Measurements from ENCODE around the gene TENM4. TPM values are rescaled to one million over a fixed set of nuclear protein-coding genes. Genes with fewer than 3 reads are reported as not detected.
"Not testable (repeated sequence)": the region's sequence is repeated elsewhere in the genome, so short reads cannot be mapped to it uniquely, and the experiment has no call there.

Gene TENM4
- total RNA-seq, 1 donor from 2014 or later: under 0.01 TPM

DNA sequence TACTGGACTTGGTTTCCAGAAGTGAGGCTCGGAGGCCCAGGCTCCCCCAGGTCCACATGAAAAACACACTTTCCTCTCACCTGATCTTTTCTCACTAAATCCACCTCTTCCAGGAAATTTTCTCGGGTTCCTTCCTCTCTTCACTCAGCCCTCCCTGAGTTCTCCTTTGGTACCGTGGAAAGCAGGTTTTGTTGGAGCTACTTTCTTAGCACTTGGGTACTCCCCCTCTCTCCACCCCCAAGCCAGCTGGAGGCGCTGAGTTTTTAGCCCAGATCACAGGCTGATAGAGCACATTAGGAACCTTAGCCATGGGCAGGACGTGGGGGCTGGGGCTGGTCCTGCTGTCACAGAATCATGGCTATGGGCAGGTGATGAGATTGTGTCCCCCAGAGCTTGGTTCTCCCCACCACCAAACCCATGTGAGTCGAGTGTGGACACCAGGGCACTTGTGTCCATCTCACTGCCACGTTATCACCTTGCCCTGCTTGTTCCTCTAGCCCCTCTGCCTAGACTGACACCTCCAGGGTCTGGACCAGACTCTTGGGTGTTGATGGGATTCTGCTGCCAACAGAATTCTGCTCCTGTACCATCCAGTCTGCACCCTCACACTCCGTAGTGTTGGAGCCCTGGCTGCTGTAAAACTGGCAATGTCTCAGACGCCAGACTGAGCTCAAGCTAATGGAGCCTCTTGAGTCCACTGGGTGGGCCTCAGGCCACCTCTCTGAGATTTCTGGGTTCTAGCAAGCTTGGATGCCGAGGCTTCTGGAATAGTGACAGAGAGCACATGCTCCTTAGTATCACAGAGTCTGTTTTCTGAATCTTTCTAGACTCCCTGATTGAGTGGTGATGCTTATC lies 791.2 kb downstream of the TENM4 start:
- DNase-seq (ENCODE audit: low read depth, low spot score): no peak

DNA sequence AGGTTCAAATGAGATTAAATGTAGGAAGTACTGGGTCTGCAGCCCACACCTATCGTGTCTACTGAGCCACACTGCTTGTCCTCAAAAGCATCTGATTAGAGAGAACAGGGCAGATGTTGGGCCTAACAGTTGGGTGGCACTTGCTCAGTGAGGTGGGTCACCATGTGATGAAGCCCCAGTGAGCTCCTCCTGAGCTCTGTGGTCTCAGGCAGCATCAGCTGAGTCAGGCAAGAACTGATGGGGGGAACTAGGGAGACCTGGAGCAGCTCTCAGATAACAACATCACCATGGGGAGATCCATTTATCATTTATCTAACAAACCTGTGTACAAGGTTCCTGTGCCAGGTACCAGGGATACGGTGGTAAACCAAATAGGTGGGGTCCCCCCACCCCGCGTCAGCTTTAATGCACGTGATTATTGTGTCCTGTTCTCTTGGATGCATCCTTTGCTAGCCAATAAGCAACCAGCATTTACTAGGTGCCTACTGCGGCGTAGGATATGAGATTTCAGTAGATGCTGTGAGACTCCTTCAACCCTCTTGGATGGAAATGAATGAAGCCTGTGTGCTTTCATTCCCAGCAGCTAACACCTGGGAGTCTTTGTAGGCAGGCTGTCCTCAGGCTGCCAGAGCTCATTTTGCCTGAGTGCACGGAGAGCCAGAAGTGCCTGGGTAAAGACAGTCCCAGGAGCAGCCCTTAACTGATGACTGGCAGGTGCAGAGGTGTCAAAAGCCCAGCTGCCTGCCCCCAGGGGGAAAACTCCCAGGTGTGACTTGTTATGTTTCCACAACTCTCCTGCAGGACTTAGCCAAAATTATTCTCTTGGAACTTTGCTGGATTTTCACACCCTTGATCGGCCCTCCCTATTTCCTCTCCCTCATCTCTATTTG lies 792.6 kb downstream of the TENM4 start:
- DNase-seq (ENCODE audit: low read depth, low spot score): no peak

DNA sequence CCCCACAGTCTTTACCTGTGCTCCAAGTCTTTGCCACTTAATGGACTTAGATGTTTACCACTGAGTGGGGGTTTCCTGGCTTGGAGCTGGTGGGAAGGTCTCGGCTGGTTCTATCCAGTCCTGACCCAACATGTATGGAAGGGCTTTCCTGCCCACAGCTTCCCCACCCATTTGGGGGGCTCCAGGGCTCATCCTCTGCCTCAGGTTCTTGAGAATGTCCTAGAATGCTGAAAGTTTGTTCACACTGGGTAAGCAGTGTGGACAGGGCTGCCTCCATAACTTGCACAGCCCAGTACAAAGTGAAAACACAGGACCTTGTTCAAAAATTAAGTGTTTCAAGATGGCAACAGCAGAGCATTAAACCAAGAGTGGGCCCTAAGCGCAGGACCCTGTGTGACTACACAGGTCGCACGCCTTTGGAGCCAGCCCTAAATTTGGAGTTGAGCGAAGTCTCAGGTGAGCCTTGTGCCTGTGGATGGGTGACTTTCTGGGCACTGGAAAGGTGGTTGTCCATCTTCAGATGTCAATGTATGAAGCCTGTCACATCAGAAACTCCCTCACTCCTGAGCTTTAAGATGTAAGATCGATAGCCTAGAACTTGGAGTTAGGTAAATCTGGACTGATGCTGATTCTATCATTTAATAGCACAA lies 793.4 kb downstream of the TENM4 start:
- DNase-seq (ENCODE audit: low read depth, low spot score): no peak

DNA sequence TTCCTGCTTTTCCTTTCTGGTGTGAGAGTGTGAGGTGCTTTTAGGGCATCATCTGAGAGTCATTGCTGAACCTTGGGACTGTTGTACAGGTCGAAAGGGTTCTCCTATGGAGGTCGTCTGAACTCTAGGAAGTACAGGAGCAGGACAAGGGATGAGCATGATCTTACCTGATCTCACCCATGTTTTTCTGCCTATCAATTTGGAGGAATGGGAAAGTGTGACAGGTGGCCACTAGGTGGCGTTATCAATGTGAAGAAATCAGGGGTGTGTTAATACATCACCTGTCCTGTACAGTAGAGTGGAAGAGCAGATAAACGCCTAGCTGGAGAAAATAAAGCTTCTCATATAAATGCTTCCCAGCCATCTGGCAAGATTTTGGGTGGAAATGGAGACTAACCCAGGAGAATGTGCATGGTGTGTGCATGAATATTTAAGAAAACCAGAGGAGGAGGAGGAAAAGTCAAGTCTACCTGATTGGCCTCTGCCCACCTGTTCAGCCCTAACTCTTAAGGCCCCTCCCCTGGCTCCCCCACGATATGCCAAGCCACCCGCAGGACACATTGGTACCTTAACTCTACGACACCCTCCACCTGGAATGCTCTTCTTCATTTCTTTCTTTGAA lies 794.2 kb downstream of the TENM4 start:
- DNase-seq (ENCODE audit: low read depth, low spot score): no peak

DNA sequence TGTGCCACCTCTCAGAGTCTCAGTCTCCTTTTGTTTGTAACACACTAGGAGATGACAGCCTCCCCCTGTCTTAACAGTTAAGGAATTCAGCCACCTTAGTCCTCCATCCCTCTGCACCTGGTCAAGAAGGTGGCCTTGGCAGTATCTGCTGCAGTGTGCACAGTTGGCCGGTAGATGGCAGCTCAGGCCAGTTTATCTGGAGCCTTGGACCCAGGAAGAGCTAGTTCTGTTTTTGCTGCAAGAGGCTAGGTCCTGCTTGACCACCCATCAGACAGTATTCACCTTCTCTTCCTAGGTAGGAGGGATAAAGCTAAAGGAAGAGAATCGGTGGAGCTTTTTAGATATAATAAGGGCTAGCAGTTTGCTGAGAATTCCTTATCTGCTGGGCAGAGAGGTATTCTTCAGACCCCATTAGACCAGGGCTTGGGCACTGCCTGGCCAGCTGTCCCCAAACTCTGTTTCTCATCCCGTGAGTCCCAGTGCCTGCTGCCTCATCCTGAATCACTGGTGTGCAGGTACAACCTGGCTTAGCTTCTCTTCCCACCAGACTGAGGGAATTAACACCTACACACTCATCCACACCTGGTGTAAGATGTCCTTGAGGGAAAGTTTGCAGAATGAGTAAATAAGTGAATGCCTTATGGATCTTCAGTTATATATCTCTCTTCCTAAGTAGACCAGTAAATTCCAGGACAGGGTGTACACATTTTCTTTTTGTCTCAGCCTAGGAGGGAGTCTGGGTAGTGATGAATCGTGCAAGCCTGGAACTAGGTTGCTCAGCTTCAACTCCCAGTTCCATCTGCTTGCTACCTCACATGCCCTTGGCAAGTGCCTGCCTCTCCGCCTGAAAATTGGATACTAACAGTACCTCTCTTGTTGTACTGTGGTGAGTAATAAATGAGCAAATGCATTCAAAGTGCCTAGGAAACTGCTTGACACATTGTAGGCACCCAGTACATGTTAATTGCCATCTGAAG lies 795.3 kb downstream of the TENM4 start:
- peak; percentile 11 for DNase-seq (ENCODE audit: low read depth, low spot score)

DNA sequence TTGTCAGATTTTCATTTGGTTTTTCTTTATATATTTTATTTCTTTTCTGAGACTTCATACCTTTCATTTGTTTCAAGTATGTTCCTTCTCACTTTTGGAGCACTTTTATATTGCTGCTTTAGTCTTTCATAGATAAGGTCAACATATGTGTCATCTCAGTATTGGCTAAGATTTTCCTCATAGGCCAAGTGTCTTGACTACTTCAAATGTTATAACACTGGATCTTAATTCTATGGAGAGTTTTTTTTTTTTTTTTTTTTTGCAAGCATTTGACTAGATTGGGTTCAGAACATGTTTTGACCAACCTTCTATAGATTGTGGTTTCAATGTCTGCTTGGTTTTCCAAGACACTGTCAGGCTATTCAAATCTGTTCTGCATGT lies 797.2 kb downstream of the TENM4 start:
- DNase-seq (ENCODE audit: low read depth, low spot score): no peak

DNA sequence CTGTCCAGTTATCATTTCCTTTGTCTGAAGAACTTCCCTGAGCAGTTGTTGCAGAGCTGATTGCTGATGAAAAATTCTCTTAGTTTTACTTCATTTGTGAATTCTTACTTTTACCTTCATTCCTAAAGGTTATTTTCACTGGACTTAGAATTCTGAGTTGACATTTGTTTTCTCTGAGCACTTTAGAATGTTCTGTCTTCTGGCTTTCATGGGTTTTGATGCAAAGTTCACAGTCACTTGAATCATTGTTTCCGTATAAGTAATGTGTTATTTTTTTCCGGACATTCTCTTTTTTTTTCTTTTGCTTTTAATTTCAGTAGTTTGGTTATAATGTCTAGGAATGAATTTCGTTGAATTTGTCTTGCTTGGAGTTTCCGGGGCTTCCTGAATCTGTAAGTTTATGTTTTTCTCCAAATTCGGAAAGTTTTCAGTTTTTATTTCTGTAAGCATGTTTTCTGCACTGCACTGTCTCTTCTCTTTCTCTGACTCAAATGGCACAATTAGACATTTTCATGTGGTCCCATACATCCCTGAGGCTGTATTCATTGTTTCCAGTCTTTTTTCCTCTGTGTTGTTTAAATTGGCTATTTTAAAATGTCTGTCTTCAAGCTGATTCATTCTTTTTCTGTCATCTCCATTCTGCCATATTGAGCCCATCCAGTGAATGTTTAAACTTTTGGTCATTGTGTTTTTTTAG lies 797.7 kb downstream of the TENM4 start:
- DNase-seq (ENCODE audit: low read depth, low spot score): no peak

DNA sequence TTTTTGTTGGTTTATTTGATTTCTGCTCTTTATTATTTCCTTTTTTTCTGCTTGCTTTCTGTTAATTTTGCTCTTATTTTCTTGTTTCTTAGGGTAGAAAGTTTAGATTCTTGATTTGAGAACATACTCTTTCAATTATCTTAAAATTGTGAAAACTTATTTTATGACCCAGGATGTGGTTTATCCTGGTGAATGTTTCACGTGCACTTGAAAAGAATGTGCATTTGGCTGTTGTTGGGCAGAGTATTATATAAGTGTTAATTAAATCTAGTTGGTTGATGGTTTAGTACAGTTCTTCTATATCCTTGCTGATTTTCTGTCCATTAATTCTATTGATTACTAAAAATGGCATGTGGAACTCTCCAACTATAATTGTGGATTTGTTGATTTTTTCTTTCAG lies 799.3 kb downstream of the TENM4 start:
- no peak for DNase-seq (ENCODE audit: low read depth, low spot score)

DNA sequence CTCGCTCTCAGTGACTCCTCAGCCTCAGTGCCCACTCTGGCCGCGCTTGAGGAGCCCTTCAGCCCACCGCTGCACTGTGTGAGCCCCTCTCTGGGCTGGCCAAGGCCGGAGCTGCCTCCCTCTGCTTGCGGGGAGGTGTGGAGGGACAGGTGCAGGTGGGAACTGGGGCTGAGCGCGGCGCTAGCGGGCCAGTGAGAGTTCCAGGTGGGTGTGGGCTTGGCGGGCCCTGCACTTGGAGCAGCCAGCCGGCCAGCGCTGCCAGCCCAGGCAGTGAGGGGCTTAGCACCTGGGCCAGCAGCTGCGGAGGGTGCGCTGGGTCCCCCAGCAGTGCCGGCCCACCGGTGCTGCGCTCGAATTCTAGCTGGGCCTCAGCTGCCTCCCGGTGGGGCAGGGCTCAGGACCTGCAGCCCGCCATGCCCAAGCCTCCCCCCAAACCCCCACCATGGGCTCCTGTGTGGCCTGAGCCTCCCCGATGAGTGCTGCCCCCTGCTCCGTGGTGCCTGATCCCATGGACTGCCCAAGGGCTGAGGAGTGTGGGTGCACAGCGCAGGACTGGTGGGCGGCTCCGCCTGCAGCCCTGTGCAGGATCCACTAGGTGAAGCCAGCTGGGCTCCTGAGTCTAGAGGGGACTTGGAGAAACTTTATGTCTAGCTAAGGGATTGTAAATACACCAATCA lies 802.0 kb downstream of the TENM4 start:
- no peak for DNase-seq (ENCODE audit: low read depth, low spot score)

DNA sequence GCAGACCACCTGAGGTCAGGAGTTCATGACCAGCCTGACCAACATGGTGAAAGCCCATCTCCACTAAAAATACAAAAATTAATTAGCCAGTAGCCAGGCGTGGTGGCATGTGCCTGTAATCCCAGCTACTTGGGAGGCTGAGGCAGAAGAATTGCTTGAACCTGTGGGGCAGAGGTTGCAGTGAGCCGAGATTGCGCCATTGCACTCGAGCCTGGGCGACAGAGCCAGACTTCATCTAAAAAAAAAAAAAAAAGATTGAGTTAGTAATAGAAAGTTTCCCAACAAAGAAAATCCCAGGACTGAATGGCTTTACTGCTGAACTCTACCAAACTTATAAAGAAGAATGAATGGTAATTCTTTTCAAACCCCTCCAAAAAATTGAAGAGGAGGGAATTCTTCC lies 803.3 kb downstream of the TENM4 start:
- not testable (repeated sequence) for DNase-seq (ENCODE audit: low read depth, low spot score)

DNA sequence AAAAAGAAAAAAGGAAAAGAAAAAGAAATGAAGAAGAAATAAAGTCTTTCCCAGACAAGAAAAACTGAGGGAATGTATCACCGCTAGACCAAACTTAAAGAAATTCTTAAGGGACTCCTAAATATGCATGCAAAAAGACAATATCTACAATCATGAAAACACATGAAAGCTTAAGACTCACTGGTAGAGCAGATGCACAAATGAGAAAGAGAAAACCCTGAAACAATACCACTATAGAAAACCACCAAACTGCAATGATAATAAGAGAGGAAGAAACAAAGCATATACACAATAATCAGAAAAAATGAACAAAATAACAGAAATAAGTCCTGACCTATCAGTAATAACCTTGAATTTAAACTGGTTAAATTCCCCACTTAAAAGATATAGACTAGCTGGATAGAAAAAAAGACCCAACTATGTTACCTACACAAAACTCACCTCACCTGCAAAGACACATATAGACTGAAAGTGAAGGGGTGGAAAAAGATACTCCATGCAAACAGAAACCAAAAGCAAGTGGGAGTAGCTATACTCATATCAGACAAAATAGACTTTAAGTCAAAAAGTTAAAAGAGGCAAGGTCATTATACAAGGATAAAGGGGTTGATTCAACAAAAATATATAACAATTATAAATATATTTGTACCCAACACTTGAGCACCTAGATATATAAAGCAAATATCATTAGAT lies 804.9 kb downstream of the TENM4 start:
- no peak for DNase-seq (ENCODE audit: low read depth, low spot score)

DNA sequence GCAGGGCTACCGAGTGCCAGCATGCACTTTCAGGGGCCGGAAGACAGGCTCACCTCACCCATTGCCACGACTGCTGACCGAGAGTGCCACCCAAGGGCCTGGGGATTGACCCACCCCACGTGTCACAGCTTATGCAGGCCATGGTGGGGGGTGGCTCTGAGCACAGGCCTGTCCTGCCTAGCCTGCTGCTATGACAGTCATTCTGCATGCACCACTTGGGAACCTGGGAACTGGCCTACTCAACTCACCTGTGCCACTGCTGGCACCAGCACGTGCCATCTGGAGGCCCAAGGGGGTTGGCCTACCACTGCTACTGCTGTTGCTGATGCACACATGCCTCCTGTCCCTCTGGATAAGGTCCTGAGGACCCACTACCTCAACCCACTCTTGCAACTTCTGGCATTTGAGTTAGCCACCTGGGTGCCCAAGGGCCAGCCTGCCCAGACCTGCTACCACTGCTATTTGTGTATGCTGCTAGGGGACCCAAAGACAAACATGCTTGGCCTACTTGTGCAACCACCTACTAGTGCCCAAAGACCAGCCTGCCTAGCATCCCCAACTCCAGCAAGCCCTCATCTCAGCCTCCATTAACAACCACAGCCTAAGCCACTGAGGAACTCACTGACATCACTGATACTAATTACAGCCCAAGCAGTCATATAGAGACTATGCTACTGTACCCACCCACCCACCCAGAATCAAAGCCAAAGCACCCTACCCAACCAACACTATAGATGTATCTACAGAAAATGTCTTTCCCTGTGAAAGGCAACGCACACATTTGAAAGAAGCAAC lies 807.1 kb downstream of the TENM4 start:
- no peak for DNase-seq (ENCODE audit: low read depth, low spot score)

DNA sequence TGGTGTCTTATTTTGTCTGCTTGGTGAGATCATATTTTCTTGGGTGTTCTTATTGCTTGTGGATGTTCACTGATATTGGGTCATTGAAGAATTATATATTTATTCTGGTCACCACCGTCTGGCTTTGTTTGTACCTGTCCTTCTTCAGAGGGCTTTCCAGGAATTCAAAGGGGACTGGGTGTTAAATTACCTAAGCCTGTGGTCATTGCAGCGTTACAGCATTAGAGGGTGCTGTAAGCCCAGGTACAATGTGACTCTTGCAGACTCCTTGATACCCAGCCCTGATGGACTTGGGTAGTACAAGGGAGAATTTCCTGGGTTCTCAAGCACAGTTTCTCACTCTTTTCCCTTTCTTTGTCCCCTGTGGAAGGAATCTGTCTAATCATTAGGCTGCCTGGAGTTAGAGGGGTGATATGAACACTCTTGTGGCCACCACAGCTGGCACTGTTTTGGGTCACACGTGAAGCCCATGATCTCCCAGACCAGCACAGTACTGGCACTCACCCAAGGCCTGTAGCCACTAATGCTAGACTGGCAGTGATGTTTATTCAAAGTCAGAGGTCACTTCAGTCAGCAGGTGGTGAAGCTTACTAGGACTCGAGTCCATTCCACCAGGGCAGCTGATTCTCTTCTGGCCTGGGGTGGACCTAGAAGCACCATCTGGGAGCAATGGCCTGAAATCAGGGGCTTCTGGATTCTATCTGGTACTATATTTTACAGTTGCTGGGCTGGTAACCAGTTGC lies 810.1 kb downstream of the TENM4 start:
- DNase-seq (ENCODE audit: low read depth, low spot score): no peak

DNA sequence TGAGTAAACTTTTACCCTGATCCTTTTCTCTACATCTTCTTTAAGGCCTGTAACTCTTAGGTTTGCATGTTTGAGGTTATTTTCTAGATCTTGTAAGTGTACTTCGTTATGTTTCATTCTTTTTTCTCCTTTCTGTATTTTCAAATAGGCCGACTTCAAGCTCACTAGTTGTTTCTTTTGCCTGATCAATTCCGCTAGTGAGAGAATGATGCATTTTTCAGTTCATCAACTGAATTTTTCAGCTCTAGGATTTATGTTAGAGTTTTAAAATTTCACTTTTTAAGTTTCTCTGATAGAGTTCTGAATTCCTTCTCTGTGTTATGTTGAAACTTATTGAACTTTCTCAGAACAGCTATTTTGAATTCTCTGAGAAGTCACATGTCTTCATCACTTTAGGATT lies 810.7 kb downstream of the TENM4 start:
- DNase-seq (ENCODE audit: low read depth, low spot score): no peak

DNA sequence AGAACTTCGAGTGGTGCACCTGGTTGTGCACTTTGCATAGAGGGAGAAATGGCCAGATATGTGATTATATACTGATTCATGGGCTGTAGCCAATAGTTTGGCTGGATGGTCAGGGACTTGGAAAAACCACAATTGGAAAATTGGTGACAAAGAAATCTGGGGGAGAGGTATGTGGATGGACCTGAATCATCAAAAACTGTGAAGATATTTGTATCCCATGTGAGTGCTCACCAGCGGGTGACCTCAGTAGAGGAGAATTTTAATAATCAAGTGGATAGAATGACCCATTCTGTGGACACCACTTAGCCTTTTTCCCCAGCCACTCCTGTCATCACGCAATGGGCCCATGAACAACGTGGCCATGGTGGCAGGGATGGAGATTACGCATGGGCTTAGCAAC lies 818.2 kb downstream of the TENM4 start:
- DNase-seq (ENCODE audit: low read depth, low spot score): no peak

DNA sequence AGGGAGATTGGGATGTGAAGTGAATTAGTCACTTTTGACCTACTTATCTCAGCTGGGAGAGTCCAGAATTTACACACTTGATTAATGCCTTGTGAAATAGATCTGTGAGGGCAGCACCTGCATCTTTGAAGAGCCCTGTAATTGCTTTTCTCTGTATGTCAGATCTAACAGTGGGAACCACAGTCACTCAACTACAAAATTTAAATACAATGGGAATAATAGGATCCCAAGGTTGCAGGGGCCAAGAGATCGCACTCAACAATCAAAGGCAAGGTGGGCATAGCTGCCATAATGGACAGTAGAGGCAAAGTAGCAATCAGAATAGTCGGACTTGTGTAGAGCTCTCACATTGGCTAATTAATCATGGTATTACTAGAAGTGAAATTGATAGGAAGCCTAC lies 820.7 kb downstream of the TENM4 start:
- no peak for DNase-seq (ENCODE audit: low read depth, low spot score)

DNA sequence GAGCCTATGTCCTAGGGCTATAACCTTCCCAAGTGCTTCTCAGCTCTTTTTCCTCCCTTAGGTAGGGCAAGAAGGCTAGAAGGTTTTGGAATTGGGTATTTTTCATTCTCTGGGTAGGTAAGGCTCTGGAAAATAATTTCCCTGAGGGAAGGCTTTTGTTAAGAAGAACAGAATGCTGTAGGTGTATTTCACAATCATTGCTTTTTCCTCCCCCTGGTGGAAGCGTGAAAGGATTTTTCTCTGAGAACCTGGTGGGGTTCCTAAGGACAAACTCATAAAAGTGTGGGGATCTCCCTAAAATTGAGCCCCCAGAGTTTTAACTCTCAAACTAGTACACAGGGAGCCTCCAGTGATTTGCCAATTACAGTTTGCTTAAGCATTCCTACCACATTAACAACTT lies 825.1 kb downstream of the TENM4 start:
- DNase-seq (ENCODE audit: low read depth, low spot score): no peak
